SK-N-SH treated with all-trans-retinoic acid at 6 μM for 48 hours (cell line): ENCODE measurements around the gene CRYBA4.

Experiments
- CREB5 ChIP-seq: fragments of 250-450 bp; sonication (Bioruptor Pico); IDR thresholded peaks from 2 replicates; pipeline ENCODE4 v1.5.1; 2020; ENCODE audit warnings: low read depth, mild to moderate bottlenecking, moderate library complexity
- GLIS3 ChIP-seq: fragments of 250-450 bp; sonication (Bioruptor Pico); IDR thresholded peaks from 2 replicates; pipeline ENCODE4 v1.5.0; 2020; ENCODE audit warnings: mild to moderate bottlenecking, moderate library complexity
- ISL1 ChIP-seq: fragments of 250-450 bp; sonication (Bioruptor Pico); IDR thresholded peaks from 2 replicates; pipeline ENCODE4 v2.1.2; 2022; ENCODE audit warnings: mild to moderate bottlenecking, moderate library complexity
- PATZ1 ChIP-seq: fragments of 250-450 bp; sonication (Bioruptor Pico); IDR thresholded peaks from 2 replicates; pipeline ENCODE4 v1.8.0; 2020; ENCODE audit warnings: mild to moderate bottlenecking, moderate library complexity, borderline replicate concordance
- POU6F1 ChIP-seq: fragments of 250-450 bp; sonication (Bioruptor Pico); IDR thresholded peaks from 2 replicates; pipeline ENCODE4 v1.8.0; 2021; ENCODE audit warnings: low read depth, mild to moderate bottlenecking, moderate library complexity, borderline replicate concordance
- PPARA ChIP-seq: fragments of 250-450 bp; sonication (Bioruptor Pico); IDR thresholded peaks from 2 replicates; pipeline ENCODE4 v1.5.0; 2020; ENCODE audit warnings: mild to moderate bottlenecking, borderline replicate concordance
- RARB ChIP-seq: fragments of 250-450 bp; sonication (Bioruptor Pico); IDR thresholded peaks from 2 replicates; pipeline ENCODE4 v1.8.0; 2021; ENCODE audit warnings: mild to moderate bottlenecking, moderate library complexity
- SNAI2 ChIP-seq: fragments of 250-450 bp; sonication (Bioruptor Pico); IDR thresholded peaks from 2 replicates; pipeline ENCODE4 v1.5.0; 2020; ENCODE audit warnings: mild to moderate bottlenecking, moderate library complexity
- TOX ChIP-seq: fragments of 250-450 bp; sonication (Bioruptor Pico); IDR thresholded peaks from 2 replicates; pipeline ENCODE4 v1.8.0; 2021; ENCODE audit warnings: mild to moderate bottlenecking, moderate library complexity, borderline replicate concordance
- ZFP3 ChIP-seq: fragments of 250-450 bp; sonication (Bioruptor Pico); IDR thresholded peaks from 2 replicates; pipeline ENCODE4 v1.5.0; 2020; ENCODE audit warnings: mild to moderate bottlenecking, moderate library complexity
- ZFP30 ChIP-seq: fragments of 450-650 bp; formaldehyde crosslinking; IDR thresholded peaks from 2 replicates; pipeline ENCODE4 v1.5.0; 2022; ENCODE audit warnings: mild to moderate bottlenecking, moderate library complexity
- ZNF565 ChIP-seq: fragments of 450-650 bp; formaldehyde crosslinking; conservative IDR thresholded peaks from 2 replicates; pipeline ENCODE4 v1.5.0; 2020; ENCODE audit warnings: low read depth, mild to moderate bottlenecking, moderate library complexity
- ZNF70 ChIP-seq: fragments of 450-650 bp; formaldehyde crosslinking; IDR thresholded peaks from 2 replicates; pipeline ENCODE4 v1.5.0; 2020; ENCODE audit warnings: mild to moderate bottlenecking, moderate library complexity

GRCh38 chr22:26610072-26610958, 11.4 kb upstream of the CRYBA4 start:
- TF ChIP-seq ZFP3 (CRISPR knock-in tag) (no peak), ZNF565 (no peak), PPARA (no peak), GLIS3 (CRISPR knock-in tag) (no peak), PATZ1 (no peak), ZNF70 (CRISPR knock-in tag) (no peak), SNAI2 (CRISPR knock-in tag) (no peak), POU6F1 (CRISPR knock-in tag) (no peak), RARB (CRISPR knock-in tag) (no peak), CREB5 (CRISPR knock-in tag) (no peak), ISL1 (CRISPR knock-in tag) (no peak), ZFP30 (CRISPR knock-in tag) (no peak), TOX (no peak)
